DMS114 treated with DMSO at 0.1 percent for 48 hours (cell line): Measurements from ENCODE around the gene ZSWIM5.

Experiments
- DNase-seq: peaks from one replicate; lab custom pipeline; 2025; ENCODE audit not compliant: unreplicated experiment; lab: John Stamatoyannopoulos, UW

Gene ZSWIM5

GRCh38 chr1:45035631-45036301, 170.6 kb downstream of the ZSWIM5 start:
- no peak for DNase-seq

GRCh38 chr1:45033356-45033755, 173.0 kb downstream of the ZSWIM5 start:
- DNase-seq, result no peak

- no peak for DNase-seq
Measured at GRCh38 chr1:45032837-45033236, 173.6 kb downstream of the ZSWIM5 start.

GRCh38 chr1:45026446-45026845, 180.0 kb downstream of the ZSWIM5 start:
- no peak for DNase-seq

- DNase-seq, result no peak
Measured at GRCh38 chr1:45023663-45024062, 182.7 kb downstream of the ZSWIM5 start.

GRCh38 chr1:45018599-45019230, 187.7 kb downstream of the ZSWIM5 start:
- peak; percentile 16 for DNase-seq

GRCh38 chr1:45016767-45017166, 189.6 kb downstream of the ZSWIM5 start:
- no peak for DNase-seq

- DNase-seq, result no peak
Measured at GRCh38 chr1:45016090-45016697, 190.2 kb downstream of the ZSWIM5 start.

- DNase-seq, result no peak
Measured at GRCh38 chr1:45015683-45016082, 190.7 kb downstream of the ZSWIM5 start.

- DNase-seq, result peak; percentile 77
Measured at GRCh38 chr1:45014321-45015028, 191.9 kb downstream of the ZSWIM5 start.

- no peak for DNase-seq
Measured at GRCh38 chr1:45013551-45014209, 192.7 kb downstream of the ZSWIM5 start.

GRCh38 chr1:45012639-45013278, 193.6 kb downstream of the ZSWIM5 start:
- no peak for DNase-seq

GRCh38 chr1:45011837-45012638, 194.4 kb downstream of the ZSWIM5 start, which contains the start of gene UROD:
UROD (plus strand) TSS chr1:45012254; CDS start chr1:45012266, 12 bp downstream.
- DNase-seq, result peak; percentile 97

- peak; percentile 78 for DNase-seq
Measured at GRCh38 chr1:45010855-45011811, 195.3 kb downstream of the ZSWIM5 start, which contains the start of gene HECTD3. HECTD3 (minus strand) TSS chr1:45011324; CDS start chr1:45011257, 67 bp downstream.

- DNase-seq, result no peak
Measured at GRCh38 chr1:45009956-45010854, 196.2 kb downstream of the ZSWIM5 start.

GRCh38 chr1:45009296-45009865, 197.0 kb downstream of the ZSWIM5 start:
- no peak for DNase-seq

GRCh38 chr1:45008516-45008915, 197.9 kb downstream of the ZSWIM5 start:
- DNase-seq, result no peak
